HG02852 (cell line): Measurements from ENCODE around the gene APOBEC3A.
"Not testable (repeated sequence)": the region's sequence is repeated elsewhere in the genome, so short reads cannot be mapped to it uniquely, and the experiment has no call there.

ENCODE experiments used
- ATAC-seq: cut with Tn5 transposase; IDR thresholded peaks from one replicate; pipeline ENCODE4 v1.9.1; 2021; ENCODE audit warnings: mild to moderate bottlenecking, moderate library complexity; ENCODE audit not compliant: unreplicated experiment

Gene APOBEC3A

DNA sequence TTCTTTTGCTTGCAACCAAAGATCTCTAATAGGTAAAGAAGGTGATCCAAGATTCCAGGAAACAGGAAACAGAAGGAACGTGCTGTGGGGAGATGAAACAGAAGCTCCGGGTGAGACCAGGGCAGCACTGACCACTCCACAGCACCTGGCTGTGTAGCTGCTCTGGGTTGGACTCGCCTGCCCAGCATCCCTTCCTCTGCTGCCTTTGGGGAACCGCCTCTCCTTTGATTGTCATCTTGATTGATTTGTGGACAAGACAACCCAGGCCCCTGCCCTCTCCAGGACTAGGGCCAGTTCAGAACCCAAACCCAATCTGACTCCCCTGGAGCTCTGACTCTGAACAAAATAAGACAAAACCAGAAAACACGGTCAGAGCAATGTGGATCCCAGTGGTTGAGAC is 14.7 kb upstream of the APOBEC3A start:
- no peak for ATAC-seq

DNA sequence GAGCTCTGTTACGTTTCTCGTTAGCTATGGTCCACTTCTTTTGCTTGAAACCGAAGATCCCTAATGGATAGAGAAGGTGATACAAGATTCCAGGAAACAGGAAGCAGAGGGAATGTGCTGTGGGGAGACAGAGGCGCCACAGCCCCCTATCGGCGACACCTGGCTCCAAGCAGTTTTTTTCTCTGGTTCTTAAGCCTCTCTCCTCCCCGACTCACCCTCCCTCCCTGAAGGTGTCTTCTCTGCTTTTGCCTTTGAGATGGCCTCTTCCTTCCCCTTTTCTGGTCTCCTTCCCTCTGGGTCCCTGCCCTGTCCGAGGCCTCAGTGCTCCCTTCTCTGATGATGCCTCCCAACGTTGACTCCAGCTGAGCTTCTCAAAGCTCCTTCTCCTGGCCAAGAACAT is 14.2 kb upstream of the APOBEC3A start:
- no peak for ATAC-seq

DNA sequence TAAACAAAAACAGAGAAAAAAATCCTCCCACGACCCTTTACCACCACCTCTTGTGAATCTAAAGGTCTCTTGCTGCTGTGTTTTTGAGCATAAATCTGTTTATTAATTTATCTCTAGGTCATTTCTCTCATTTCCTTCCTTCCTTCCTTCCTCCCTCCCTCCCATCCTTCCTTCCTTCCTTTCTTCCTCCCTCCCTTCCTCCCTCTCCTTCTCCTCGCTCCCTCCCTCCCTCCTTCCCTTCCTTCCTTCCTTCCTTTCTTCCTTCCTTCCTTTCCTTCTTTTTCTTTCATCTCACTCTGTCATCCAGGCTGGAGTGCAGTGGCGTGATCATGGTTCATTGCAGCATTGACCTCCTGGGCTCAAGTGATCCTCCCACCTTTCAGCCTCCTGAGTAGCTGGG is 13.5 kb upstream of the APOBEC3A start:
- ATAC-seq = no peak

DNA sequence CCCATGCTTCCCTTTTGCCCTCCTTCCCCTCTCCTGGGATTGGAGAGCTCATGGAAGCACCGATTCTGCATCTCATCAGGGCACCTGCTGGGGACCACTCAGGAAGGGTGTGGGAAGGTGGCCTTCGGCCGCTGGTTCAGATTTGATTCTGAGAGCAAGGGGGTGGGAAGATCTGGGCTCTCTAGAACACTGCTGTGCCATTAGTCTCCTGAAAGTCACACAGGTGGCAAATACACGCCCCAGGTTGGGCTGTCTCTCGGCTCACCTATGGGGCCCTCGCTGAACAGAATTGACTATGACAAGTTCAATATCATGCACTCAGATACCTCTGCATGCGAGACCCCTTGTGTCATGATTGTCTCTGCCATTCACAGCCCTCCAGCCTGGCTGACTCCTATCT is 12.8 kb upstream of the APOBEC3A start:
- no peak for ATAC-seq

DNA sequence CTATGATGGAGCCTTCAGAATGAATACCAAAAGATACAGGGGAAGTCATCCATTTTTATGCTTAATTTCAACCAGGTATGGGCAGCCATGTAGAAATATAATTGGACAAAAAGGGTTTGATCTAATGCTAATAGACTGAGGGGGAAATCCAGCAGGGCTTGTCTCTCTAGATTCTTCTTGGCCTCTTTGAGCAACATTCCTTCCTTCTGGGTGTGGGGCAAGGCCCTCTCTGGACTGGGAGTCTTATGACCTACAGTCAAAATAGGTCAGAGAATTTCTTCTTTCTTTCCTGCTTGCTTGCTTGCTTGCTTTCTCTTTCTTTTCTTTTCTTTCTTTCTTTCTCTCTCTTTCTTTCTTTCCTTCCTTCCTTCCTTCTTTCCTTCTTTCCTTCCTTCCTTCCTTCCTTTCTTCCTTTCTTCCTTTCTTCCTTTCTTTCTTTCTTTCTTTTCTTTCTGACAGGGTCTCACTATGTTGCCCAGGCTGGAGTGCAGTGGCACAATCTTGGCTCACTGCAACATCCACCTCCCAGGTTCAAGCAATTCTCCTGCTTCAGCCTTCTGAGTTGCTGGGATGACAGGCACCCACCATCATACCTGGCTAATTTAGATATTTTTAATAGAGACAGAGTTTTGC is 11.6 kb upstream of the APOBEC3A start:
- not testable (repeated sequence) for ATAC-seq

DNA sequence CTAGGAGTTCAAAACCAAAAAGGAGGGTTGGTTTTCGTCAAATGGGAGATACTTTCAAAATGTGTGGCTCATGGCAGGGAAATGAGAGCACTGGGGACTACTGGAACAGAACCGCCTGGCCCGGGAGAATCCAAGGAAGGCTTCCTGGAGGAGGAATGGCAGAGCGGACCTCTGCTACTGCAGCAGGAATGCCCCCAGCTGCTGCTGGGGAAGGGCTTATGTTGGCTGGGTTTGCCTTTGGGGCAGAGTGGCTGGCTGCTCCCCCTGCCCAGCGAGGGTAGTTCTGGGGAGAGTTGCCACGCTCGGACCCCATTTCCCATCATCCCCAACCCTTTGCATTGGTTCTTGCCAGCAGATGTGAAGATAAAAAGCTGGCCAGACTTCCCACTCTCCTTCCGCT is 10.6 kb upstream of the APOBEC3A start:
- ATAC-seq = no peak

DNA sequence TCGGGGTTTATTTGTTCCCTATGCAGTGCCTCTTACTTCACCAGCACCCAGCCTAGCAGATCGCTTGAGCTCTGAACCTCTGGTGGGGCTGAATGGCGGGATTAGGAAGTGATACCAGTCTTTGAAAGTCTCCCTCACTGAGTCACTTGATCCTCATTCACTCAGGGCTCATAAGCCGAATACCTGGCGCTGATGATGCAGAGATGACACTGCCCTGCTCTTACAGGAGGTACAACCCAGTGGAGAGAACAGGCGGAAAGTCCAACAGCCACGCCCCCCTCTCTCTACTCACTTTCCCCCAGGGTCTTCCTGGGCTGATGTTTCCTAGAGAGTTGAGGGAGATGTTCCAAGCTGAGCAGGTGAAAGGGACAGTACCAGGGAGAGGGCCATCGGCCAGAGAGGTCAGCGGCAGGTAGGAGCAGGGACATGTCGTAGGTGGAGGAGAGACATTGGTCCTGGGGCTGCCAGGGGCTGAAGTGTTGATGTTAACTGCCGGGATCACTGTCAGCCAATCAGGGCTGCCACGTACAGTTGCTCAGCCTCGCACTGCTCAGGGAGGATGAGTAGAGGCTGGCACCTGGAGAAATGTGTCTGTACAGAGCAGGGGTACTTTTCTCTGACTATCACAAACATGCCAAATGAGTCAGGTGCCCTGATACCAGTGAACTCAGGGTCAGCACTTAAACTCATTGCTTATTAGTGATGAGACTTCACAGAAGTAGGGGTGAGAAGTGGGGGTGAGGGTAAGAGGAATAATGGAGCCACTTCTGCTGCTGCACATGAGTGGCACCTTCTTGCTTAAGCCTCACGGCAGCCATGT is 9.9 kb upstream of the APOBEC3A start:
- ATAC-seq = no peak

DNA sequence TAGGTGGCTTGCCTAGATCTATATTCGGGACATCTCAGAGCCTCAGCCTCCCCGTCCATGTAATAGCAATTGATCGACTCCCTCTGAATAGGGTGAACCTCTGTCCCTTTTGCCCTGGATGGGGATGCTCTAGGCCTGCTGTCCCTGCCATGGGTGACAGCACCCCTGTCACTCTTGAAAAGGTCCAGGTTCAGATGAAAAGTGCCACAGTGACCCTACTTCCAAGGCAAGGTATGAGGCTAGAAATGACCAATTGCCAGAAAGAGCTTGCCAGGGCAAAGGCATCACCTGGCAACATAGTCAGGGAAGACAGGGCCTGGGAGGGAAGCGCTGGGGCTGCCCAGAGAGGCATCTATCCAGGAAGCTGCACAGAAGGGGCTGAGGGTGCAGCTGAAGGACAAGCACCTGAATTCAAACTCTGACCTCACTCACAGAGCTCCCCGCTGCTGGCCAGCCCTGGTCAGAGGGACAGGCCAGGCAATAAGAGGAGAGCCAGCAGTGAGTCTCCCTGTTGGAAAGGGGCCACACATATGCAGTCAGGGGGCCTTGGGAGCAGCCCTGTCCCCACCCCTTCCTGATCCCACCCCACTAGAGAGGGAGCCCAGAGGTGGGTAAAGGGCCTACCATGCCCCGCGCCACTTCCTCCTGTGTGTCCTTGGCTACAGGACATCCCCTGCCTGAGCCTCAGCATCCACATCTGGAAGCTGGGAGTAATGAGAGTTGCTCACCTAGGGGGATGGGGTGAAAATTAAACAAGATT is 9.0 kb upstream of the APOBEC3A start:
- no peak for ATAC-seq

DNA sequence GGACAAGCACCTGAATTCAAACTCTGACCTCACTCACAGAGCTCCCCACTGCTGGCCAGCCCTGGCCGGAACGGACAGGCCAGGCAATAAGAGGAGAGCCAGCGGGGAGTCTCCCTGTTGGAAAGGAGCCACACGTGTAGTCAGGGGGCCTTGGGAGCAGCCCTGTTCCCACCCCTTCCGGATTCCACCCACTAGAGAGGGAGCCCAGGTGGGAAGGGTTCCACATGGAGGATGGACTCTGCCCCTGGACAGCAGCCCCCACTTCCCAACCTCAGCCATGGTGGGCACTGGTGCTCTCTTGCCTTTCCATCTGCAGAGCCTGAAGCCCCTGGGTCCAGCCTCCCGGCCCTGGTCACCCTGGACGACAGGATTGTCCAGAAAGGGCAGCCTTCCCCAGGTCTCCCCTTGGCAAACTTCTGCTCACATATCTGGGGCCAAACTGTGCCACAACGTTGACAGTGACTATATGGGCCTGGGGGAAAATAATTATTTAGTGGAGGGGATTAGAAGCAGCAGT is 7.5 kb upstream of the APOBEC3A start:
- no peak for ATAC-seq

DNA sequence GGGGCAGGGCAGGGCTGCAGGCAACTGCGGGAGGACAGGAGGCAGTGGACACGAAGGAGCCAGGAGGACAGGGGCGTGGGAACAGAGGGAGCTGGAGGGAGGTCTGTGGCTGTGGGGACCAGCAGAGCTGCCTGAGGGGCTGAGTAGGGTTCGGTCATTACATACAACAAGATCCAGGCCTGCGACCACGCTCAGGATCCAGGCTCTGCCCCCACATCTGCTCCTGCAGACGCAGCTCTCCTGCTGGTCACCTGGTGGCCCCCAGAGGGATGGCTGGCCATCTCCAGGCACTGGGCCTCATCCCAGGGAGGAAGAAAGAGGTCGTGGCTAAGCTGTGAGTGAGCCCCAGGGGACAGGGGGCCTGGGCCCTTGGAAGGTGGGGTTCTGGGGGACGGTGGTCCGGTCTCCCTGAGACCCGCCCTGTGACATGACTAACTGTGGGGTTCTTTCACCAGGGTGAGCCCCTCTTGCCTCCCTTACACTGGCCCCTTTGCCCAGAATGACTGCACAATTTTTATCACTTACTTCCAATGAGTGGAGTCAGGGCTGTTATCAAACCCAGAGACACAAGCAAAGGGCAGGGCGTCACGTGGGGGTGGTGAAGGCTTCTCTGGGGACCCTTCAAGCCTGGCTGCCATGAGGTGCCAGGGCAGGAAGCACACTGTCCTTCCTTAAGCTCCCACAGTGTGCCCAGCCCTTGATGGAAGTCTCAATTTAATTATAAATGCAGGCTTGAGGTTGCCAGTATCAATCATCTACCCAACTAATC is 6.7 kb upstream of the APOBEC3A start:
- no peak for ATAC-seq

DNA sequence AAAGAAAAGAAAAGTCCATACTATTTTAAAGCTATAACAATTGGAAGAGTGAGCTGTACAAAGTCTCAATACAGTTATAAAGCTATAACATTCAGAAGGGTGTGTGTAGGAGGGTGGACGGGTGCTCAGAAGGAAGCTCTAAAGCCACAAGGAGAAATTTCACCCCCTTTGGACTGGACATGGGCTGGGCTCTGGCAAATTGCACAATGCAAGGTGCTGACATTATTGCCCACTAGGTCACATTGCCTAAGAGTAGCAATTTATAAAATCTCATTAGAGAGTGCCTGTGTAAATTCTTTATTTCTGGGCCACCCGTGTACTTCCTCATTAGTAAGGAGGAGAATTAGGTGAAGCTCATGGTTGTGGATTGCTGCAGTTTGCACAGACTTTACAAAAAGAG is 5.7 kb upstream of the APOBEC3A start:
- no peak for ATAC-seq

DNA sequence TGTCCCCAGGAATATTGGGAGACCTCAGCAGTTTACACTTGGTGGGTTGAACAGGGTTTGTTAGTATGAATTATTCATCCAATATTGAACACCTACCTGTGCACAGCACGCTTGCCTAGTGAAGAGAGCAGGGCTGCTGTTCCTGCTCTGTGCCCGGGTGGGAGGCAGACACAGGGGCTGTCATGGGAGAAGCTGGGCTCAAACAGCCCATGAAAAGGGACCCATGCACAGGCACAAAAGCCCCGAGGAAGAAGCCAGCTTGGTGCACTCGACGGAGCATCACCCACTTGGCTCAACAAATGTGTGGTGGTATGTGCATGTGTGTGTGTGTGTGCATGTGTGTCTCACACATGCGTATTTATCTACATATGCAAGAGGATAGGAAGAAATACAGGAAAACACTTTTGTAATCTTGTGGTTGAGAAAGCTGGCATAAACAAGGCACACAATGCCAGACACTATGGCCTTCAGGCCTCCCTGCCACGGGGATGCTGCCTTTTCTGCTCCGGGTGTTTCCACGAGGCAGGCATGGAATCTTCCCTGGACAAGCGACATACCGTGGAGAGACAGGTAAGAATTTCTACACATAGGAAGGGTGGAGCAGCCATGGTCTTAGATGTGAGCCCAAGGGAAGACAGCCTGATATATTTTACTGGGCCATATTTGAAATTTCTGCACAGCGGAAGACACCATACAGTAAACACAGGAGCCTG is 5.0 kb upstream of the APOBEC3A start:
- ATAC-seq = no peak

DNA sequence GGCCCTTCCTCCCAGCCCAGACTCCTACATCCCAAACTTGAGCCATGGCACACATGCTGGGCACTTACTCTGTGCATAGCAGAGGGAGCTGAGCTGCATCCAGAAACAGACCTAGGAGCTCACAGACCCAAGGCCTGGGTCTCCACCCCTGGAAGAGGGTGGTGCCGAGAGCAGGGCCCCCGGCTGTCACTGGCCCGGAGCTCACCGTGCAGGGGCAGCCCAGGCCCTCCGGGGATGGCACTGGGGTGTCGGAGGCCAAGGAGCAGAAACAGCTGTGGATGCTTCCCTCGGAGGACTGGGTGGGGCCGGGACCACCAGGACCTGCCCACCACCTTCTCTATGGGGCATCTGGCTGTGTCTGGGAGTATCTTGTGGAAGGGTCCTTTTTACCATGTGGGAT is 4.3 kb upstream of the APOBEC3A start:
- no peak for ATAC-seq

DNA sequence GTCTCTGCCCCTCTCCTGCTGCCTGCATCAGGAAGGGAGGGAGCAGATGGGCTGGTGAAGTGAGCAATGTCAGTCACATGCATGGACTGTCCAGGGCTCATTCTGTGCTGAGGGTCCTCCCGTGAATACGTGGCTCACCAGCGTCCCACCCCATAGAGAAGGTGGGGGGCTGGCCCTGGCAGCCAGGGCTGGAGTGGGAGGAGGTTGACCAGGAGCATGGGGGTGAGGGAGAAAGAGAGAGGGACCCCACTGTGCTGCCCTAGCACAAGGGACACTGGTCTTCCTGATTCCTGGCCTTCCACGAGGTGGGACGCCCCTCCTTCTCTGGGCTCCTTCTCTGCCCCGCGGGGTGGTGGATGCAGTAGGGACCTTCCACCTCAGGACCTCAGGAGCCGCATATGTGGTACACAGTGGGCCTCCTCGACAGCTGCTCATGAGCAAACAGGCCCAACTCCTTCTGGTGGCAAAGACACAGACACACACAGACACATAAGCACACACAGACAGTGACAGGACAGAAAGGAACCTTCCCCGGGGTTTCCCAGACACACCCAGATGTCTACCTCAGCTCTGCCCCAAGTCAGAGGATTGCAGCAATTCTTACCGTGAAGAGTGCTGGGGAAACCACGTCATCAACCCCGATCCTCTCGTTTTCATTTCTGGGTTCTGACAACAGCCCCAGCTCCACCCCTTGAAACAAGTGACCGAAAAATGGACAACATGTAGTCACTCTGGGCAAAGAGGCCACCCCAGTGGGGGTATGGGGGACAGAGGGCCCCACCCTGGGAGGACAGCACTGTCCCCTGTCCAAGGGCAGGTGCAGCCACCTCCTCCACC is 3.6 kb upstream of the APOBEC3A start:
- ATAC-seq = peak; percentile 79

DNA sequence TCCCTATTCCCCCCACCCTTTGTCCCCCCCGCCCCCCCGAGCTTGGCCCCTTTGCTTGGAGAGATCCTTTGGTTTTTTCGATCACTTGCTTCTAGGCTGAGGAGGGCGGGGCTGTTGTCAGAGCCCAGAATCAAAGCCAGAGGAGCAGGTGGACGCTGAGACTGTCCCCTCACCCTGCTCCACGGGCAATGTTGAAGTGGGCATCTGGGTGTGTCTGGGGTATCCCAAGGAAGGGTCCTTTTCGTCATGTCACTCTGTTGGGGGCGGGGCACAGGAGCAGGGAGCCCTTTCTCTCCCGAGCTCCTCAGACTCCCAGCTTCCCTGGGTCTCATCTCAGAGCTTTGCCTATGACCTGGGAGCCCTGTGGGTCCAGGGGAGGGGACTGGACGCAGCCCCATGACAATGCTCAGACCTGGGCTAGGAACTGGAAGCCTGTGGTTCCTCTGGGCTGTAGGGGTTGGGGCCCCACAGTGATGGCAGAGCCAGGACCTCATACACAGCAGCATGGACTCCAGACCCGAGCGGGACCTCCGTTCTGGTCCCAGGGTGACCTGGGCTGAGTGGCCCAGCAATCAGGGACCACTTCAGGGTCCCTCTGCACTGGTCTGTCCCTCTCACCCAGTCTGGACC is 2.9 kb upstream of the APOBEC3A start:
- no peak for ATAC-seq

DNA sequence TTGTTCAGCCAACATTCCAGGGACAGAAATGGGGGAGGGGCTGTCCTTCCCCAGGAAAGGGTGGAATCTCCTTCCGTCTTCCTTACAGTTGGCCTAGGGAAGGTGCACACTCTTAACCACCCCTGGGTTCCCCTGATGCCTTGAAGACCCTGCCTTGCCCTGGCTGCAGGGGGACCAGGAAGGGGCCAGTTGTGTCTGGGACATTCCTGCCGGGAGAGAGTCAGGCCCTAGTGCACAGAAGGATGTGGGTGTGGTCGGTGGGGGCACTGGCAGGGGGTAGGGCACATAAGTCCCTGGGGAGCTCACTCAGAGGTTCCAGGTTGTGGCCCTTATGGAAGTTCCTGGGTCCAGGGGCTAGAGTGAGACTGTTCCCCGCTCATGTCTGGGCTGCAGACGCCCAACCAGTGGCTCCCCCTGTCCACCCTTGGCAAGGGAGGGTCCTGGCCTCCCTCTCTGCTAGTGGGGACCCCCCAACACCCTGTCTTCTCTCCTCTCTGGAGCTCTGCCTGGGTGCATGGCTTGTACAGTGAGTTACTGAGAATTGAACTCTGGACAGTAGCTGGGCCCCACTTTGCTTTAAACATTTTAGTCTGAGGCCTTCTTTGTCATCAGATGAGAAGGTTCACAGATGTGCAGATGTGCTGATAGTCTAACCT is 2.0 kb upstream of the APOBEC3A start:
- no peak for ATAC-seq

DNA sequence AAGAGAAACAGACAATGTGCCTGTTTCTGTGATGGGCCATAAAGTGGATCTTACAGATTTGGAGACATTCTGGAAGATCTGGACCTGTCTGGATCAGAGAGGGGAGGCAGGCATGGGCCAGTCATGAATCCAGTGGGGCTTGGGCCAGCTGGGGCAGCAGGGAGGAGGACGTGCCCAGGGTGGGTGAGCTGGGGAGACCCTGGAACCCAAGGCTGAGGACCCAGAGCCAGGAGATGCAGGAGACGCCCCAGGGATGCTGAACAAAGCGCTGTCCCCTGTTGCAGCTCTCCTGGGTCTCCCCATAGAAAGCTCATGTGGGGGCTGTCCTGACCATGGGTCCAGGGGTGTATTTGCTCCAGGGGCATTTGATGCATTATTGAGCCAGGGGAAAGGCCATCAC is 1.5 kb upstream of the APOBEC3A start:
- no peak for ATAC-seq

DNA sequence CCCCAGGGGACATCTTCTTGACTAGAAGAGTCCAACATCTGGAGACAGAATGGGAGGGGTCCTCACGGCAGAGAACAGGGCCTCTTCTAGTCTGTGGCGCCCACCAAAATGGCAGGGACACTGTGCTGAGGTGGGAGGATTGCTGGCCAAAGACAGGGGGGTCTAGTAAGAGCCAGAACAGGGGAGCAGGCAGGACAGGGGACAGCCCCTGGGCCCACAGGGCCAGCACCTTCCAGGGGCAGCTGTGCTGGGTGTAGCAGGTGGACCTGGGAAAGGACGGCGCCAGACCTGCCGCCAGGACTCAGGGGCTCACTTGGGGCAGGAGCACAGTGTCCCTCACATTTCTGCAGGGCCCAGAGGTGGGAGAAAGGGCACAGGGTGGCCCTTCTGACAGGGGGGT is 858 bp upstream of the APOBEC3A start:
- no peak for ATAC-seq
